ENCODE results near the gene RANBP3.

GRCh38 chr19:6012426-6013170 lies 34.7 kb upstream of the RANBP3 start:
- TF ChIP-seq CTCF (IDR thresholded peaks at IDR 0.05 in 4 of 5, conservative IDR thresholded peaks at IDR 0.05 in 1 of 5) (no peak), POLR2A (IDR thresholded peaks at IDR 0.05) (no peak)

Data from gastrocnemius medialis (tissue), 4 donors.